GM21576 (cell line): ENCODE results near the gene TBC1D22A.
"Not testable (repeated sequence)": the region's sequence is repeated elsewhere in the genome, so short reads cannot be mapped to it uniquely, and the experiment has no call there.

Experiments
- ATAC-seq: cut with Tn5 transposase; IDR thresholded peaks from one replicate; pipeline ENCODE4 v1.9.1; 2021; ENCODE audit warnings: mild to moderate bottlenecking, moderate library complexity; ENCODE audit not compliant: unreplicated experiment

The TBC1D22A gene

DNA sequence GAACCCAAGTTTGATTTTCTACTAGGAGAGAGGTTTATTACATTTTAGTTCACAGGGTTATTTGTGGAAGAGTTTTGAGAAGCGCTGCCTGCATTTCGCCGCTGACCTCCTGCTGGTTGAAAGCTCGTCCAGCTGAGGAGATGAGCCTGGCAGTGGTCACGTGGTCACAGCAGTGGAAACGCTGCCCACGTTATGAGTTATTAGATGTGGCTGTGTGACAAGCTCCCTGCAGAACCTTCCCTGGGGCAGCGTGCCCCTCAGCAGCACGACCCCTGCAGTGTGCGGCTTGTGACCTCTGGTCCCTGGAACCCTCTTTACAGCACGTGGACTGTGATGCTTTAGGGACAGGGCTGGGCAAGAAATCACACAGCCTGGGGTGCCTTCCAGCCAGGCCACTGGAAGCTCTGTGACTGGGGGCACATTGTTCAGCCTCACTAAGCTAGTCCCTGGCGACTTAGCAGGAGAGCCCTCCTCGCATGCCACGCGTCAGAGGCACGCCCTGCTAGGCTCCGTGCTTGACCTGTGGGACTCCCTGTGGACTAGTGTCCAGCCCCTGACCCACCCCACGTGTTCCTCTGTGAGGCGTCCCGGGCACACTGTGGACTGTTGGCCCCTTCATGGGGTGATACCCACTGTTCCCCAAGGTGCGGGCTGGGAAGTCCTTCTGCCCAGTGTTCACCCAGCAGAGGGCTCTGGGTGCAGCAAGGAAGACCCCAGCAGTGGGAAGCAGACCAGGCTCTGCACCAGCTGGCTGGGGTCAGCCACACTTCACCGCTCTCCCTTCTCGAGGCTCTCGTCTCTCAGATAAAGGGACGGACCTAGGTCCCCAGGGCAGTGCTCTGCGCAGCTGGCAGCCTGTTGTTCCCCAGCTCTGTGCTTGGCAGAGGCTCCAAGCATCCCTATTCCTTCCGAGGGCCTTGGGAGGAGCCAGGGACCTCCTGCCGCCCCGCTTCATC, 349.5 kb downstream of the TBC1D22A start:
- no peak for ATAC-seq

DNA sequence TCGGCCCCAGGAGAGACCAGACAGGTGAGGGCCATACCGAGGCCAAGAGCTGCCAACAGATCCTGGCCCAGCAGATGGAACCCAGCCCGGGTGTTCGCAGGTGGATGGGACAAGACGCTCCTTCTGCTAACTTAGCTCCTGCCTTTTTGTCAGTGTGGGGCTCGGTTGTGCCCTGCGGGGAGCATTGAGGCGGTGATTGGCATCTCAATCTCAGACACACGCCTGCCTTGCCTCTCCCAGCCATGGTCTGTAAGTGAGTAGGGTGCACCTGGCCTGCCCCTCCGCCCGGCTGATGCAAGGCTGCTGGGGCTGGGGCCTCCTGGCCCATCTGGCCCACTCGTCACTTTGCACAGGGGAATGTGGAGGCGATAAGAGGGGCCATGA, 350.1 kb downstream of the TBC1D22A start:
- ATAC-seq: no peak

DNA sequence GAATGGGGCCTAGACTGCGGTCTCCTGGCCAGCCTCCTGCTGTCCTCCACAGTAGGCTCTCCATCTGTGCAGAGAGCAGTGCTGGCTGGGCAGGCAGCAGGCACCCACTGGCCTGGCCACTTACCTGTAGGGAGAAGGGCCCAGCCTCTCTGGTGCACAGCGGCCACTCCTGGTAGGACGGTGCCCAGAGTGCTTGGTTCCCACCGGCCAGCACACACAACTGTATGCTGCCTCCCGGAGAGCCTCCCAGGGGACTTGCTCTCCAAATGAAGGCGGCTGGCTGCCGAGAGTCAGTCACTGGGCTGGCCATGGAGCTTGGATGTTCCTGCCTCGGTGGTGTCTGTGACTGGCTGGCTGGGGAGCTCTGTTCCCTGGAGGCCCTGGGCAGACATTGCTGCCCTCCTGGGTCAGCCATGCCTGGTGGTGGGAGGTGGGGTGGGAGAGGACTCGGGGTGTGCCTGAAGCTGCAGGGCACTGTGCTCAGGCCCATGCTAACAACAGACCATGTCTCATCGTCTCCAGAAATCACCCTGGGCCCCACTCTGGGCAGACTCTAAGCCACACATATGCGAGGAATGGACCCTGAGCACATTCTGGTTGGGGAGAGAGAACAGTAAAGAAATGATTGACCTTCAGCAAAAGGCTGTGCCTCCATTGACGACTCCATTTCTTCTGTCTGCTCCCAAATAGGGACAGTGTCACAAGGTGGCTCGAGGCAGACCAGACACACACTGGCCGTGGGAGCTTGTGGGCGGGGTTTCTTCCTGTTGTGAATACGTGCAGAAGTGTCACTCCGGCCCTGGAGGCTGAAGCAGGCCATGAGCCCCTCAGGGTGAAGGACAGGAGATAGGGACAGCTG, 350.8 kb downstream of the TBC1D22A start:
- no peak for ATAC-seq

DNA sequence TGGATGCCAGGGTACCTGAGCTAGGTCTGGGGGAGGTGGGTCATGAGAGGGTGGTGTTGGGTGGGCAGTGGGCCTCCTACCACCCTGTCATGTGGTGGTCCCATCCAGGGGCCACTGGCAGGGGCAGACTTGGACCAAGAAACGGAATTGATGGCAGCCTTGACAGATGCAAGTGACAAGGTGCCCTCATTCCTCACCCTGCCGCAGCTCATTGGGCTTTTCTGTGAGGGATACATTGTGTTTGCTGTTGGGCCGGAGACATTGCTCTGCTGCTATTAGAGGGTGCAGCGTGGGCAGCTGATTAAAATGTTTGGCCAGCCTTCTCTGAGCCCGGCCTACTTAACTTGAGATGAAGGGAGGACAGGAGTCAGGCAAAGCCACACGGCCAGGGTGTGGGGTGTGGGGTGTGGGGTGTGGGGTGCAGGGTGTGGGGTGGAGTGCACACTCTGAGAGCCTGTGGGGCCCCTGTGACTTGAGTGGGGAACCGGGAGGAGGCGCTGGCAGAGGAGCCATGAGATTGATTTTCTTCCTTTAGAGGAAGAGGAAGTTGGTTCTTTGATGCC, 351.5 kb downstream of the TBC1D22A start:
- no peak for ATAC-seq

DNA sequence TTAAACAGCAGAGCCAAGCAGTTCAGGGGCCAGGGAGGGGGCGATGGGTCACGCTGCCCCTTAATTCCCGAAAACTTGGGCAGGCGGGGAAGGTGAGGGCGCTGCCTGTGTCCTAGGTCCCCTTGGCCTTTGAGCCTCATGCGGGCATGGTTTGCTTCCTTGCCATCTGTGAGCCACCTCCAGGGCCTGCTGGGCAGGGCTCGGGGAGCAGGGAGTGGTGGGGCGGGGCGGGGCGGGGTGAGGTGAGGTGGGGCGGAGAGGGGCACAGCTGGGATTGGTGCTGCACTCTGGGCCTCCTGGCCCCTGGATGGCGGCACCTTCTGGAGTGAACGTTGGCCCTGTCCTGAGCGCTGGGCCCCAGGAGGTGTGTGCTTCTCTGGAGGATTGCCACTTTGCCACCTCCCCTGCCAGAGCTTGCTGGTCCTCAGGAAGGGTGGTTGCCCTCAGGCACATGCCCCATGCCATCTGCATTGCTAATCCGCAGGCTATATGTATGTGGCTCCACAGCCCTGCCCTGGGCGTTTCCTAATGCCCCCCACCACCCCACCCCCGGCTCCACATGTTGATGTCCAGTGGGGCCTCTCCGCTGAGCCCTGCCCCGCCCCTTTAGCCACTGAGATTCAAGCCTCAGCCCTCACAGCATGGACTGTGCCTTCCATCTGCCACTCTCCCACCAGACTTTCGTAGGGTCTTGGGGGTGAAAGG, 352.5 kb downstream of the TBC1D22A start:
- no peak for ATAC-seq

DNA sequence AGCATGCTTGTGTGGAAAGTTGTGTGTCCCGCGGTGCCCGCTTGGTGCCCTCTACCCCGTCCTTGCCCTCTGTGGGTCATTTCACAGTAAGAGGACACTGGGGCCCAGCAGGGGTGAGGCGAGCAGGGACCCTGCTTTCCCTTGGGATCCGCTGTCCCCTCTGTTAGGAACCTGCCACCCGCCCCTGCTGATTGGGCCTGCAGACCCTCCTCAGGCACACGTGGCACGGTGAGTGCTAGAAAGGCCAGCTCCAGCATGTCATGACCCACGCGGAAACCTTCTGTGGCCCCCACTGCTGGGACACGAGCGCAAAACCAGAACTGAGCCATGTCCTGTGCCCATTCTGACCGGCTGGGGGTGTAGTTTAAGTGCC, 353.1 kb downstream of the TBC1D22A start:
- no peak for ATAC-seq

DNA sequence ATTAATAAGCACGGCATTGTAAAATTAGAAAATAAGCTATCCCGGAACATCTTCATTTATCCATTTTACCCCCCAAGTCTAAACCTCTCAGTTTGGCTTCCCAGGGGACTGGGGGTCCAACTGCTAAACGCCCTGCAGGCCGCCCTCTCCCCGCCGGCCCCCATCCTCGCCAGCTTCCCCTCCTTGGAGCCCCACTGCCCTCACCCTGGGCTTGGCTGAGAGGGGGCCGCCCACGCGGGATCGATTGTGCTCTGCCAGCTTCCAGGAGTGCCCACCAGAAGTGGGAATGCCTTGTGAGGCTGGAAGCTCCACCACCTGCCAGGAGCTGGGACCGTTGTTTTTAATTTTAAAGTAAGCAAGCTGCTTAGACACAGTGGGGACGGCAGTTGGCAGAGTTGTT, 353.5 kb downstream of the TBC1D22A start:
- ATAC-seq: no peak

DNA sequence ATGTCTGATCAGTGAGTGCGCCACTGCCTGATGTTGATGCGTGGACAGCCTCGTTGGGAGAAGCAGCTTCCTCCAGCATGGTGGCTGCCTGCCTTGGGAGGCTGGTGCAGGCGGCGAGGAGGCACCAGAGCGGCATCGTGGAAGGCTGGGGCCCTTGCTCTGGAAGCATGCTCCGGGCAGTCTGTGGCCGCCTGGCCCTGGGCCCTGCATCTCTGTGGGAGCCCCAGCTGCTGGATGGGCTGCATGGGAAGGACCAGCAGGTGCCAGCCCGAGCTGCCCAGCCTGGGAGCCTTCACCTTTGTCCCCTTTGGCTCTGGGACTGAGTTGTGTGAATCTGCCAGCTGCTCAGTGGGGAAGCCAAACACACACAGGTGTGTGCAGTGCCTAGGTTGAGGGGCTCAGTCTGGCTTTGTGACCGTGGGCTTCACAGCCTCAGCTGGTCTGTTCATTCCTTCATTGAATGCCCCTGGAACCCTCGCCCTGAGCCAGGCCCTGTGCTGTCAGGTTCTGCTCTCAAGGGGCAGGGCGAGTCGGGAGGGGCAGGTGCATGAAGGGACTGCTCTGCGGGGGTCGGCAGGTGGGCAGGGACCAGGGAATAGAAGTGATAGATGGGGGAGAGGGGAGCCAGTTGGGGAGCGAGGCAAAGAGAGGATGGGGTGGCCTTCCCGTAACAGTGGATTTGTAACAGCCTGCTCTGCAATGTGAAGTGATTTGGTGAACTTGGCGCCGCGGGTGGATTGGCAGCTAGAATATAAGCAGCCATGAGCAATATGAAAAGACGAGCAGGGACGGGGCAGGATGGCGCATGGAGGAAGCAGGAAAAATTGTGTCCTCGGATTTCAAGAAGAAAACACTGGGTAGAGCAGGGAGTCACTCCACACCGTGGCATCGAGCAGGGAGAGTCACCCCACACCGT, 354.2 kb downstream of the TBC1D22A start:
- ATAC-seq: no peak

DNA sequence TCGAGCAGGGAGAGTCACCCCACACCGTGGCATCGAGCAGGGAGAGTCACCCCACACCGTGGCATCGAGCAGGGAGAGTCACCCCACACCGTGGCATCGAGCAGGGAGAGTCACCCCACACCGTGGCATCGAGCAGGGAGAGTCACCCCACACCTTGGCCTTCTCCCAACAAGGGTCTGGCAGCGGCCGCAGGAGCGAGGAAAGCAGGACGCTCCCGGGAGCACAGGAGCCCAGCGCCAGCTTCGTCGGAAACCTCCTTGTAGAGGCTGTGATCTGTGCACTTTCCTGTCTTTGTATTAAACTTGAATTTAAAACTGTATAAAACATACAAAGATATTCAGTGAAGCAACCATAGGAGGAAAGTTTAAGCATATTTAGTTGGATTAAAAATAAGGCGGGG, 355.0 kb downstream of the TBC1D22A start:
- not testable (repeated sequence) for ATAC-seq

DNA sequence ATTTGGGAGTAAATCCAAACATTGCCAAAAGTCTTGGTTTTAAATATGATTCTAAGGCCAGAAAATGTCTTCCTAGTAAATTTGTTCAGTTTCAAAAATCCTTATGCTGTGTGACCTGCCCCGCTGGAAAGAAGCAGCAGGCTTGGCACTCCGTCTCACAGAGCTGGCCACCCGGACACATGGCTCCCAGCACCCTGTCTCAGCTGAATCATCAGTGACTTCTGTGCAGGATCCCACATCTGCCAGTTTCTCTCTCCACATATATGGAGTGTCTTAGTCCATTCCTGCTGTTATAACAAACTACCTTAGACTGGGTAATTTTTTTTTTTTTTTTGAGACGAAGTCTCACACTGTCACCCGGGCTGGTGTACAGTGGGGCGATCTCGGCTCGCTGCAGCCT, 356.7 kb downstream of the TBC1D22A start:
- no peak for ATAC-seq

DNA sequence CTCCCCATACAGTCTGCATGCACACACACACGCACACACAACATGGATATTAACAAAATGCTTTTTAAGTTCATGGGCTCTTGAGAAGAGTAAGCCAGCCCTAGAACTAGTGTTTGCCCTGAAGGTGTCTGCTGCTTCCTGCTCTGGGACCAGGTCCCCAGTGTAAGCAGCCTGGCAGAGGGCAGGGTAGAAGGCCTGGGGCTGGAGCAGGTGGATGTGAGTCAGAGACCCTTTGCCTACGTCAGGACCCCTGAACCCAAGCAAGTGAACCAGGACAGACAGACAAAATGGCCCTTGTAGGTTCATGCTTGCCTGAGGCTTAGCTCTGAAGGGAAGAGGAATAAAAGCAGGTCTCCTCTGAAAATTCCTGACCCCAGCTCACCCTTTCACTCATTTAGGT, 357.9 kb downstream of the TBC1D22A start:
- no peak for ATAC-seq

DNA sequence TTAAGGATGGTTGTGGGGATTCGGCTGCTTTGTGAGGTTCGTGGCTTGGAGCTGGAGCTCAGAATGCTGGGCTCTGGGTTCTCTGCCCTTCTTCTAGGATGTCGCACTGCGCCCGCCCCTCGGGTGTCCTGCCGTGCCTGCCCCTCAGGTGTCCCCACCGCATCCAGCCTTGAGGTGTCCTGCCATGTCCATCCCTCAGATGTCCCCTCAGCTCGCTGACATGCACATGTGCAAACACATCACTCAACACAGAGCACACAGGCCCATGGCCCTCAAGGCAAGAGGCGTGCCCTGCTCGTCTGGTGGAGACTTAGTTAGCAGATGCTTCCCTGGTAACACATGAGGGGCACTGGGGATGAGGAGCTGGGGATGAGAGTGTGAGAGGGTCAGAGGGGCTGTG, 359.3 kb downstream of the TBC1D22A start:
- no peak for ATAC-seq

DNA sequence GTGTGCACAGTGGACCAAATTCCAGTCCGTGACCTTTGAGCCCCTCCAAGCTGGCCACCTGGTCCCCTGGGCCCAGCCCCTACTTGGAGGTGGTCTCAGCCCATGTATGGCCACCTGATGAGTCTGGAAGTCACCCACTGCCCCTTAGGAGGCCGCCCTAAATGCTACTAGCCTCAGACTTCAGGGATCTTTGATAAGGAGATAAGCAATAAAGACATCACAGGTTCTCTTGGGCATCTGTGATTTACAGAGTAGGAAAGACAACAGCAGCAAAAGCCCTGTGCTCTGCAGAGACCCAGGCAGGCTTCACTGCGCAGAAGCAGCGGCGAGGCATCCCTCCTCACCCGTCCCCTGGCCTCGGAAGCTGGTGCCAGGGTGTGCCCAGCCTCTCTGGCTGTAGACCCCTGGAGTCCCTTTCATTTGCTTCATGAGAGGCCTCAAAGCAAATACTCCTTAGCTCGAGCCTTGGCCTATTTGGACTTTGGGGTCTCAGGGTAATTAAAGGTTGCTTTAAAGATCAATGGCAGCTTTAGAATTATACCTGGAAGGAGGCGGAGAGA, 360.1 kb downstream of the TBC1D22A start:
- ATAC-seq: no peak

DNA sequence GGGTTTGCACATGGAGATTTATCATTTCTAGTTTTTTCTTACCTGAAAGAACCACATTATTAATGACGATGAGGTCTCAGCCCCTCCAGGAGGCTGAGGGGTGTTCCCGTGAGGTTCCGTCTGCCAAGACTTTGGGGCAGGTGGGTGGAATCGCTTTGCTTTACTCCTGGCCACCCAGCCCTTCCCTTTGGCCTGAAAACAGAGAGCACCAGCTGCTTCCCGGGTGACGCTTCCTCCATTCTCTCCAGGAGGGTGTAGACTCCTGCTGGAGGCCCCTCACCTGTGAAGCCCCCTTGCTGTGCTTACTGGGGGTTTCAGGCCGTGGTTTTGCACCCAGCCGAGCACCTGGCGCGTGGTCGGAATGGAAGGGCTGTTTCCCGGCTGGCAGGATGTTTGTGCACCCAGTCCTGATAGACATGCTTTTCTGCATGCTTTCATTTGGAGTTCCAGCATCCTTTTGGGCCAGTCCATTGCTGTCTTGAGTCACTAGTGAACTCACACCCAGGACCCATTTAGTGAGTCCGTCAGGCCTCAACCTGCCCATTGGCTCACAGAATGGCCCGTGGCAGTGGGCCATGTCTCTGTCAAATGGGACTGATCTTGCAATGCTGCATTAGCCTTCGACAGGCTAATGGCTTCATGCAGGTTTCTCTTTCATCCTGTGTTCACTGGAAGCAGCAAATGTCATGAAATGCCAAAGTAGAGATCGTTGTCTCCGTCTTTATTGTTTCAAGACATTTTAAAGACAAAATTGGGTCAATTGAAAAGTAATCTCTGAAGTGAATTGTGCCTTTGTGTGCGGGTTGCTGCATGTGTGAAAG, 360.8 kb downstream of the TBC1D22A start:
- ATAC-seq: no peak

DNA sequence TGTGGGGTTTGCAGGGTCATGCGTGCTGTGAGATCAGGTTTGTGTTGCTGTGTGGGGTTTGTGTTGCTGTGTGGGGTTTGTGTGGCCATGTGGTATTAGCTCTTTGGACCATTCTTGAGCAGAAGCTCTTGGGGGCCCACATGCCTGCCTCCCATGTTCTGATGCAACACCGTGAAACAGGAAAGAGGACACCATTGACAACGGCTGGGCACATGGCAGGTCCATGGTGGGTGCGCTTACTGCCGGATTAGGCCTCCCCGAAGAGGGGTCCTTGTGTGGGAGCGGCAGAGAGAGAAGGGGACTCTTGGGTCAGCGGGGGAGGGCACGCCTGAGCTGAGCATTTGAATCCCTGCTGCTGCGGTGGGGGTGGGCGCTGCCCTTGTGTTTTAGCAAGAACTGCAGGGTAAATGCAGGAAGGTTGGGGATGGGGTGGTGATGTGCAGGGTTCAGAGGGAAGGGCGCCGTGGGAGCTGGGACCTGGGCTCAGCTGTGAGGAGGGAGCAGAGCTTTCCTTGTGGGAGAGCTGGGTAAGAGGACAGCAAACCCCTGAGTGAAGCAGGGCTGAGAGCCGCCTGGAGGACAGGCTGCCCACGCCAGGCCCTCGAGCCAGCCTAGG, 361.5 kb downstream of the TBC1D22A start:
- no peak for ATAC-seq

DNA sequence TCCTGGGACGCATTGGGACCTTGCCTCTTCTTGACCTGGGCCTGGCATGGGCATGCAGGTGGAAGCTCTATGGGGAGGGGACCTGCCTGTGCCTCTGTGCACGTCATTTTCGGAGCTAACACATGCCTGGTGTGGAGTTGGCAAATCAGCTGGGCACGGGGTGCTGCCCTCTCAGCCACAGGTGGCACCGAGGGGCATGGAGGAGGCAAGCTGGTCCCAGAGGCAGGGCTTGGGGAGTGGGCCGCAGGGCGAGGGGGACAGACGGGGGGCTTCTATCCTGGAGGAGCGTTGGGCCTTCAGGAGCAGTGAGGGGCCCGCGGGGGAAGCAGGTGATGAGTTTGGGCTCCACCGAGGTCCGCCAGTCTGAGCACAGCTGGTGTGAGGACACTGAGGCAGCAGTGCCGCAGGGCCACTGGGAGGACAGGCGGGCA, 362.0 kb downstream of the TBC1D22A start:
- no peak for ATAC-seq

DNA sequence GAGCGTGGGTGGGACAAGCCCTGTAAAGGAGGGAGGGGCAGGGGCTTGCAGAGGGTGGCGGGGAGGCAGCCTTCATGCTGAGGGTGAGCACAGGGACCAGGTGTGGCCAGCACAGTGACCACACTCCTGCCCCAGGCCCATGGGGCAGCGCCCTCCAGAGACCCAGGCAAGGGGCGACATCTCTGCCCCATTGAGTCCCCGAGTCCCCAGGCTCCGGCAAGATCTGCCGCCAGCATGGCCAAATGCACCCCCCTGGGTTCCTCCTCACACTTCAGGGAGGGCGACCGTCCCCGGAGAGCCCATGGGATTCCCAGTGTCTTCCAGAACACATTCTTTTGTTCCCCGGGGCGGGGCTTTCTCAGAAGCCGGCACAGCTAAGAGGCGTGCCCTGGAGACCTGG, 362.5 kb downstream of the TBC1D22A start:
- no peak for ATAC-seq

DNA sequence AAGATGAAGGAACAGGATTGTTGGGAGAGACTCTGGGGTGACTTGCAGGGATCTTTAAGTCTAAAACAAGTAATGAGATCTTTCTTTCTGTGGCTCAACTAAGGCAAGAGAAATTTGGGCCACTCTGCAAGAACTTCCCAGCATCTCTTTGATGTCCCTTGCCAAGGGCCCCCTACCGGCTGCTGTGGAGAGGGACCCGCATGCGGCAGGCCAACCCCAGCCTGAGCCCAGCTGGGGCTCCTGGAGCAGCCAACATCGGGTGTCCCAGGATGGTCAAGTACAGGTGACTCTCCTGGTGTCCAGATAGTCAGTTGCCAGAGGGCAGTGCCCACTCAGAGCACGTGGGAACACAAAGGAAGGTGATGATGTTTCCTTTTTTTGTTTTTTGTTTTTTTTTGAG, 363.2 kb downstream of the TBC1D22A start:
- no peak for ATAC-seq
